GM18873 (cell line): ENCODE data around the gene TRPM2.

Experiments
- ATAC-seq: cut with Tn5 transposase; IDR thresholded peaks from one replicate; pipeline ENCODE4 v1.9.1; 2021; ENCODE audit warnings: mild to moderate bottlenecking, moderate library complexity, moderate number of reproducible peaks; ENCODE audit not compliant: unreplicated experiment, low FRiP score

The TRPM2 gene

DNA sequence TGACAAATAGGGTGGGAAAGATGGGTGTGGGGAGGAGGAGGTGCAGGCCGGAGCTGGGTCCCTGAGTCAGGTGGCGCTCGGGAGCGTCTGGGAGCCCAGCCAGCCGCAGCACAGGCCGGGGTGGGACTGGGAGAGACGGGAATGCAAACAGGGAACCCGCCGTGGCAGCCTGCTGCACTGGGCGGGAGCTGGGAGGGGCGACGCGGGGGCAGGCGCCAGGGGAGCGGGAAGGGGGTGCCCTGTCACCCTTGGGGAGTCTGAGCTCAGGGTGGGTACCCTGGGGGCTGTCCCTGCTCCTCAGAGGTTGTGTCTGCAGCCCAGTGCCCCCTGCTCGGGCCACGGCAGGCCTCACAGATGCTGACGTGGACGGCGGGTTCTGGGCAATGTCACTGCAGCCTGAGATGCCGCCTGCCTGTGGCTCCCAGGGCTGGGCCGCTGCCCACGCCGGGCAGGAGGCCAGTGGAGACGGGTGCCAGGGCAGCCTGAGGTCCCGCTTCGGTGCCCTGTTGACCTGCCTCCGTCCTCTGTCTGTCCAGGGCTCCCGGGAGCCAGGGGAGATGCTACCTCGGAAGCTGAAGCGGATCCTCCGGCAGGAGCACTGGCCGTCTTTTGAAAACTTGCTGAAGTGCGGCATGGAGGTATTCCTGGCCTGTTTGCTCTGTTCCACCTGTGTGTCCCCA is 85.2 kb downstream of the TRPM2 start:
- no peak for ATAC-seq

DNA sequence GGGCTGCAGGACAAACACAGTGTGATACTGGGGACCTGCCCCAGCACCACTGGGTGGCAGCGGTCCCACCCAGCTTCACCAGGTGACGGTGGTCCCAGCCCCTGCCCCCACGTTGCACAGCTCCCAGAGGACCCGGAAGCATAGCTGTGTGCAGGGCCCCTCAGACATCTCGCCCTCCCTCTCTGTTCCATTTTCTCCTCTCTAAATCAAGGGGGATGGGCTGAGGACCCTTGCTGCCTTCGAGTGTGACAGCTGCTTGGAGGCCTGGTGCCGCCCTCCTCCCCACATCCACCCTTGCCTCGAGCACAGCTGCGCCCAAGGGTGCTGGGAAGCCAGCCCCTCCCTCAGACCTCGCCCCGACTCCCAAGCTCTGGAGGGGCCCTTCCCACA is 85.8 kb downstream of the TRPM2 start:
- no peak for ATAC-seq

DNA sequence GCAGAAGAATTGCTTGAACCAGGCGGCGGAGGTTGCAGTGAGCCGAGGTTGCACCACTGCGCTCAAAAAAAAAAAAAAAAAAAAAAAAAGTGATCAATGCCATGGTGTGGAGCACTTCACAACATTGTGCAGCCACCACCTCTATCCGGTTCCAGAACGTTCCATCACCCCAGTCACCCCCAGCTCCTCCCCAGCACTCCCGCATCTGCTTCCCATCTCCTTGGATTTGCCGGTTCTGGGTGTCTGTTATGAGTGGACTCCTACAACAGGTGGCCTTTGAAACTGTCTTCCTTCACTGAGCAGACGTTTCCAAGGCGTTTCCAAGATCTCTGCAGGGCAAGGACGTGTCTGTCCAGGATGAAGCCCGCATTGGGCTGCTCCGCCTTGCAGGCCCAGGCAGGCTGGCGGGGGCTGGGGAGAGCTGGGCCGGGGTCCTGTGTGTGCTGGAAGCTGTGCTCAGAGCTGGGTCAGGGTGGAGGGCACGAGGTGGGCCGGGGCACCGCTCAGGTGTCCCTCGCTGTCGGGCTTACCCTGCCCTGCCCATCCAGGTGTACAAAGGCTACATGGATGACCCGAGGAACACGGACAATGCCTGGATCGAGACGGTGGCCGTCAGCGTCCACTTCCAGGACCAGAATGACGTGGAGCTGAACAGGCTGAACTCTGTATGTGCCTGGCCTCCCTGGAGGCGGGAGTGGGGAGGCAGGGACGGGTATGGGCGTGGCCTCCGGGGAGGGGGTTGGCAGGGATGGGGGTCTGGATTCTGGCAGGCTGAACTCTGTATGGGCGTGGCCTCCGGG is 87.0 kb downstream of the TRPM2 start:
- no peak for ATAC-seq

DNA sequence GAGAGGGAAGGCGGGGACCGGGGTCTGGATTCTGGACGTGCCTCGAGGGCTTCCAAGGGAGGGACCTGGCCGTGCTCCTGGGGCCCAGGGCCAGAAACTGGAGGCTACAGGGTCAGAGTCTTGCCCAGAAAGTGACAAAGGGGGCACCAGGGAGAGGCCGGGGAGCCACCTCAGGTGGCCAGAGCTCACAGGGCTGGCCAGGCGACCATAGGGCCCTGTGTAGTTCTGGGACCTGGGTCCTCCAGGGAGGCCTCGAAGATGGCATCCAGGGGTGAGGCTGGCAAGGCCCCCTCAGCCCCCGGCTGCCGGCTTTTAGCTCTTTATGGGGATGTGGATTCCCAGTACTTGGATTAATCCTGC is 87.6 kb downstream of the TRPM2 start:
- ATAC-seq = no peak

DNA sequence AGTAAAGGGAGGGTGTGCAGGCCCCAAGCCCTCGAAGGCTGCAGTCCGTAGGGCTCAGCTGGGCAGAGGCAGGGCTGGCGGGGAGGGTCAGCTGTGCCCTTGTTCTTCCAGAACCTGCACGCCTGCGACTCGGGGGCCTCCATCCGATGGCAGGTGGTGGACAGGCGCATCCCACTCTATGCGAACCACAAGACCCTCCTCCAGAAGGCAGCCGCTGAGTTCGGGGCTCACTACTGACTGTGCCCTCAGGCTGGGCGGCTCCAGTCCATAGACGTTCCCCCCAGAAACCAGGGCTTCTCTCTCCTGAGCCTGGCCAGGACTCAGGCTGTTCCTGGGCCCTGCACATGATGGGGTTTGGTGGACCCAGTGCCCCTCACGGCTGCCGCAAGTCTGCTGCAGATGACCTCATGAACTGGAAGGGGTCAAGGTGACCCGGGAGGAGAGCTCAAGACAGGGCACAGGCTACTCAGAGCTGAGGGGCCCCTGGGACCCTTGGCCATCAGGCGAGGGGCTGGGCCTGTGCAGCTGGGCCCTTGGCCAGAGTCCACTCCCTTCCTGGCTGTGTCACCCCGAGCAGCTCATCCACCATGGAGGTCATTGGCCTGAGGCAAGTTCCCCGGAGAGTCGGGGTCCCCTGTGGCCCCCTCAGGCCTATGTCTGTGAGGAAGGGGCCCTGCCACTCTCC is 88.3 kb downstream of the TRPM2 start:
- ATAC-seq = no peak

DNA sequence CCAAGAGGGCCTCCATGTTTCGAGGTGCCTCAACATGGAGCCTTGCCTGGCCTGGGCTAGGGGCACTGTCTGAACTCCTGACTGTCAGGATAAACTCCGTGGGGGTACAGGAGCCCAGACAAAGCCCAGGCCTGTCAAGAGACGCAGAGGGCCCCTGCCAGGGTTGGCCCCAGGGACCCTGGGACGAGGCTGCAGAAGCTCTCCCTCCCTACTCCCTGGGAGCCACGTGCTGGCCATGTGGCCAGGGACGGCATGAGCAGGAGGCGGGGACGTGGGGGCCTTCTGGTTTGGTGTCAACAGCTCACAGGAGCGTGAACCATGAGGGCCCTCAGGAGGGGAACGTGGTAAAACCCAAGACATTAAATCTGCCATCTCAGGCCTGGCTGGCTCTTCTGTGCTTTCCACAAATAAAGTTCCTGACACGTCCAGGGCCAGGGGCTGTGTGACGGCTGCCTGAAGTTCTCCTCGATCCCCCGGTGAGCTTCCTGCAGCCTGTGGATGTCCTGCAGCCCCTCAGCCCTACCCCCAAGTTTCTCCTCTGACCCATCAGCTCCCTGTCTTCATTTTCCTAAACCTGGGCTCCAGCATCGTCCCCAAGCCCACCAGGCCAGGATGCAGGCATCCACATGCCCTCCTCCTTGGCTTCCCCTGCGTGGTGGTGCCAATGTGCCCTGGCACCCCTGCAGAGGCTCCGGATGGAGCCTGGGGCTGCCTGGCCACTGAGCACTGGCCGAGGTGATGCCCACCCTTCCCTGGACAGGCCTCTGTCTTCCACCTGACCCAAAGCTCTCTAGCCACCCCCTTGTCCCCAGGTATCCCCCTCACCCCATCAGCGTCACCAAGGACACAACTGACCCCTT is 89.1 kb downstream of the TRPM2 start:
- no peak for ATAC-seq

DNA sequence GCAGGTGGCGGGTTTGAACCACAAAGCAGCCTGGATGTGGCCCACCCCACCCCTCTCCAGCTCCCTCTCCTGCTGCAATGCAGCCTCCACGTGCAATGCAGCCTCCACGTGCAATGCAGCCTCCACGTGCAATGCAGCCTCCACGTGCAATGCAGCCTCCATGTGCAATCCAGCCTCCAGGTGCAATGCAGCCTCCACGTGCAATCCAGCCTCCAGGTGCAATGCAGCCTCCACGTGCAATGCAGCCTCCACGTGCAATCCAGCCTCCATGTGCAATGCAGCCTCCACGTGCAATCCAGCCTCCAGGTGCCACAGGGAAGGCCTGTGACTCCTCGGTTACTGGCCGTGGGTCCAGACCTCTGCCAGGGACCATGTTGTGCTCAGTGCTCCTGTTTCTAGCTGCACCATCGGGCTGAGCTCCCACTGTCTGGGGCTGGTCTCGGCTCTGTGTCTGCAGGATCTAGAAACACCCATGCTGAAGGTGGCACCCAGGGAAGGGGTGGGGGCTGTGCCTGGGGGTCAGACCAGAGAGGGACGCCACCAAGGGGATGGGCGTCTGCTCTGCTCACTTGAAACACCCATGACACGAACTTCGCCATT is 90.0 kb downstream of the TRPM2 start:
- ATAC-seq = no peak

DNA sequence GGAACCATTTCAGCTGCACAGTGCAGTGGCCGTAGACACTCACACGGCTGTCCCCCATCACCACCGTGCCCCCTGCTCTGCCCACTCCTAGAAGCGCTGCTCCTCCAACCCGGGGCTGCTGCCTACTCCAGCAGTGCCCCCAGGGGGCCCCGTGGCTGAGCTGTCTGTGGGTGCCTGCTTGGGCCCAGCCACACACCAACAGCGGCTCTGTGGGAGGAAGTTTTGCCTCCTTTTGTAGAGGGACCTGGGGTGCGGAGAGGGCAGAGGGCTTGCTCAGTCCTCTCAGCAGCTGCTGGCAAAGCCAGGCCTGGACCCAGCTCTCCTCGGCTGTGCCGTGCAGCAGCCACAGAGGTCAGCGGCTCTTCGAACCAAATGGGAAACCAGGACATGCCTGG is 90.5 kb downstream of the TRPM2 start:
- no peak for ATAC-seq

DNA sequence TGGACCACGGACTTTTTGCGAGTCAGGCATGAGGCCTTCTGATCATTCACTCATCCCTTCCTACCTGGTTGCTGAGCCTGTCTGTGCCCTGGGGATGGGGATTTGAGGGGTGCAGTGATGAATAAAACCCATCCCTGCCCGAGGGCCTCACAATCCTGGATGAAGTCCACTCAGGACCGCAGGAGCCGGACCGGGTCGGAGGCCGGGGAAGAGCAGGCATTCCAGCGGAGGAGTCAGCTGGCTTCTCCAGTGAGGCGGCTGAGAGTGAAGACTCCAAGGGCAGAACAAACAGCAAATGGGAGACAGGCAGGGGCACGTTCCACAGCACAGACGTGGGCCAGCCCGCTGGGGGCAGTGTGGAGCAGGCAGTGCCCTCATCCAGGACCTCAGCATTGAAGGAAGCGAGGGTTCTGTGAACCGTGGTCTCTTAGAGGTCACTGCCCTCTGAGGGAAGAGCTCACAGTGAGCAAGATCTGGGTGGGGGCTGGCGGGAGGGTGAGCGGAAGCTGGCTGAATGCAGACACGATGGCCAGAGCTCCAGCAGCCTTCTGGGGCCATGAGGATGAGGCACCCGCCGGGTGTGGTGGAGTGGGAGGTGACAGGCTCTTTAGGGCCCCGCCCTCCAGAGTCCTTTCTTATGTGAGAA is 91.0 kb downstream of the TRPM2 start:
- no peak for ATAC-seq

DNA sequence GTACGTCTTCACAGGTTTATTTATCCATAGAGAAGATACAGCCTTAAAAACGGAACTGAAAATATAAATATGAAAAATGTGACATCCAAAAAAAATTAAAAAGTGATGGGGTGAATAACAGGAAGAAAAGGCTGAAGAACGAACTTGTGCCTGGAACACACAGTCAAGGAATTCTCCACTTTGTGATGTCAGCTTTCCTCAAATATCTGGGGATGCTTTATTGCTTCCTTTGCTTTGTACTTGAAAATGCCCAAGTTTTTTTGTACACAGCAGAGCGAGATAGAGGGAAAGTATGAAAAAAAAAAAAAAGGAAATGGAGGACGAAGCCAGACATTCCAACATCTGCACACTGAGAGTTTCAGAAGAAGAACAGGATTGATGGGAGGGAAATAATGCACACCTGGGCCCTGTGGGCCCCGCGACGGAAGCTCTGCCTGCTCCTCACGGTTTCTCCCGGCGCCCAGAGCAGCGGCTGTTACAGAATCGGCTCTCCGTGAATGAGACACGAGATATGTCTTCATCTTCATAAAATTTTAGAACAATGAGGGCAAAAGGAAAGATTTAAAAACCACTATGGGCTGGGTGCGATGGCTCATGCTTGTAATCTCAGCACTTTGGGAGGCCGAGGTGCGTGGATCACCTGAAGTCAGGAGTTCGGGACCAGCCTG is 91.9 kb downstream of the TRPM2 start:
- no peak for ATAC-seq

DNA sequence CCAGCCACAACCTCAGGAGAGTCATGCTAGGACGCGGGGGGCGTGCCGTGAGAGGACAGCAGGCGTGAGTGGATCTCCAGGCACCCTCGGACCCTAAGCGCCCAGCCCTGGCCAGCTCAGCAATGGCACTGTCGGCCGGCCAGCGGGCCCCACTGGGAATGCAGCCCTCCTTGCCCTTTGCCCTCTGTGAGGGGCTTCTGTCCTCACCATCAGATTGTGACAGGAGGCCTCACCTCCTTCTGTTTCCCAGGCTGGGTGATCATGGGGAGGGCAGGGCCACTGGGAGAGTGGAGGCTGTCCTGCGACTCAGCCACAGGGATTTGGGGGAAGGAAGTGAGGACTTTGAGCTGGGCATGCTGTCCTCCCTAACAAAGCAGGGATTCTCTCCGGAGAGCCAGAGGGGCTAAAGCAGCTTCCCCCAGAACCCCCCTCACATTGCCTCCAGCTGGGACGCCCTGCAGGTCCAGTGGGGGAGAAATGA is 95.3 kb downstream of the TRPM2 start:
- no peak for ATAC-seq

DNA sequence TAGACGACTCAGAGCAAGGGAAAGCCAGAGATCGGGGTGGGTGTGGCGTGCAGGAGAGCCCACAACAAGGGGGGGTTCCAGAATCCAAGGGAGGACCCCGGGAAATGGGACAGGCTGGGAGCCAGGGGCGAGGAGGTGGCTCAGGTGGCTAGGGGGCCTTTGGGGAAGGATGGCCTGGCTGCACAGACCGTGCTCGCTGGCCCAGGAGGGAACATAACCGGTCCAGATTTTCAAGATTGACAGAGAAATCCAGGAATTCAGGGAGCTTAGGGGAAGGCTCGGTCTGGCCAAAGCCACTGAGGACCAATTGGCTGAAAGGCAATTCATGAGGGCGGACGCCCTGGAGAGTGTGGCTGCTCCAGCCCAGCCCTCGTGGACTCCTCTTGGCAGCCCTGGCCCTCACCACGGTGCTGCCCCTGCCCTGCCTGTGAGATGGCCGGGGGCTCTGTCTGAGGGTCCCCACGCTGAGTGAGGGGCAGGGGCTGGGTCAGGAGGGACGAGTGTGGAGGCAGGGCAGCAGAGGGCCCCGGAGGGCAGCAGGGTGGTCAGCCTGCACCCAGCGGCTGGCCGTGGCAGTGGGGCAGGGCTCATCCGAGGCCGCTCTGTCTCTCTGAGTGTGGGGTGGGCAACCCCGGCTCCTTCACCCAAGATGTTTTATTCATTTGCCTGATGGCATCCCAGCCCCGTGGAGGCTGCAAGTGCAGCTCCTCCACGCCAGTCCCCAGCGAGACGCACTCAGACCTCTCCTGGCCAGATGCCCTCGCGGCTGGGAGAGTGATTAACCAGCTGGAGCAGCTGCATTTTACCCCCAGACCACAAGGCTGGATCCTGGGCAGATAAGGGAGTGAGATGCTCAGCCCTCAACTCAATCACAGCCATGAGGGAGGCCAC is 96.3 kb downstream of the TRPM2 start:
- ATAC-seq = no peak

DNA sequence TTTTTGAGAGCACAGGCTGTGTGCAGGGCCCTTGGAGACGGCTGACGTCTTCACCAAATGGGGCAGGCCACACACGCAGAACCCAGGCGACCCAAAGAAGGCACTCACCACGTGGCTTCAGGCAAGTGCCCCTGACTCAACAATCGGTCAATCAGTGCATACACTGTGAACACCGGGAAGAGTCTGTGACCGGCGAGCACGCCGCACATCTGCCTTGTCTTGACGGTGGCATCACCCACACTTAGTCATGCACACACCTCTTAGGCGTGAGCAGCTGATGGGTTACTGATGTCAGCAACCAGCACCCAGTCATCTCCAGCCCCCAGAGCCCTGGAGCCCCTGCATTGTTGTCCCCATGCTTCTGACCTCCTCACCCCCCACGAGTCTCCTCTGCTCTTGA is 97.0 kb downstream of the TRPM2 start:
- no peak for ATAC-seq

DNA sequence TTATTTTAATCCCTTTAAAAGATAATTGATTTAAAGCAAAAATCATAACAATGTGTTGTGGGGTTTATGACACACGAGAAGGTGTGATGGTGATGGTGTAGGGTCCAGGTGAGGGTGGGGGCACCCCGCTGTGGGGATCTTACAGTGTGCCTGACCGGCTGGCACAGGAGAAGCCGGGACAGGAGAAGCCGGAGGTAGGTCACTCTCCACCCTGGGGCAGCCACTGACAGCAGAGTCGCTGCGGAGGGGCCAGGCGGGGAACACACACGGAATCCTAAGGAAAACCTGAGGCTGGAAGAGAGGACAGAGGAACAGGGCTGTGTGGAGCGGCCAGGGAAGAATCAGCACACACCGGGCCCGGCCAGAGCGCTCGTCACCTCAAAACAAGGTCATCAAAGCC is 97.6 kb downstream of the TRPM2 start:
- ATAC-seq = no peak

DNA sequence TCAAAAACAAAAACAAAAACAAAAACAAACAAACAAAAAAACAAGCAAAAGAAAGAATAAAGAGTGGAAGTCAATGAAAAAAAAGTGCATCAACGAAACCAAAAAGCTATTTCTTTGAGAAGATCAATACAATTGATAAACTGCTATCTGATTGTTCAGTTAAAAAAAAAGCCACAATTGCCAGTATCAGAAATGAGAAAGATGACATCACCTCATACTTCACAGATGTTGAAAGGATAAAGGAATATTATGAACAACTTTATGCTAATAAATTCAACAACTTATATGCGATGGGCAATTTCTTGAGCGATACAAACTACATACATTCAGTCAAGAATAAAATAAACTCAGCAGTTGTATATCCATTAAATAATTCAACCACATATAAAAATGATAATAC is 99.7 kb downstream of the TRPM2 start:
- ATAC-seq = no peak

DNA sequence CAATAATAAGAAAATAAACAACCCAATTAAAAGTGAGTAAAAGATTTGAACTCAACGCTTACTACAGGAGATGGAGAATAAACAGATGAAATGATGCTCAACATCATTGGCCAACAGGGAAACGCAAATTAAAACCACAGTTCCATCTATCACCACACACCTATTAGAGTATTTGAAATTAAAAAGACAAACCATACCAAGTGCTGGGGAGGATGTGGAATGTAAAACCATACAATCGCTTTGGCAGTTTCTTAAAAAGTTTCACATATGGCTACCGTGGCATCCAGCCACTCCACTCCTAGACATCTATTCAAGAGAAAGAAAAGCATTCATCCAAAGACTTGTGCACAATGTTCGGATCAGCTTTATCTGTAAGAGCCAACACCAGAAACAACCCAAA is 100.6 kb downstream of the TRPM2 start:
- no peak for ATAC-seq

DNA sequence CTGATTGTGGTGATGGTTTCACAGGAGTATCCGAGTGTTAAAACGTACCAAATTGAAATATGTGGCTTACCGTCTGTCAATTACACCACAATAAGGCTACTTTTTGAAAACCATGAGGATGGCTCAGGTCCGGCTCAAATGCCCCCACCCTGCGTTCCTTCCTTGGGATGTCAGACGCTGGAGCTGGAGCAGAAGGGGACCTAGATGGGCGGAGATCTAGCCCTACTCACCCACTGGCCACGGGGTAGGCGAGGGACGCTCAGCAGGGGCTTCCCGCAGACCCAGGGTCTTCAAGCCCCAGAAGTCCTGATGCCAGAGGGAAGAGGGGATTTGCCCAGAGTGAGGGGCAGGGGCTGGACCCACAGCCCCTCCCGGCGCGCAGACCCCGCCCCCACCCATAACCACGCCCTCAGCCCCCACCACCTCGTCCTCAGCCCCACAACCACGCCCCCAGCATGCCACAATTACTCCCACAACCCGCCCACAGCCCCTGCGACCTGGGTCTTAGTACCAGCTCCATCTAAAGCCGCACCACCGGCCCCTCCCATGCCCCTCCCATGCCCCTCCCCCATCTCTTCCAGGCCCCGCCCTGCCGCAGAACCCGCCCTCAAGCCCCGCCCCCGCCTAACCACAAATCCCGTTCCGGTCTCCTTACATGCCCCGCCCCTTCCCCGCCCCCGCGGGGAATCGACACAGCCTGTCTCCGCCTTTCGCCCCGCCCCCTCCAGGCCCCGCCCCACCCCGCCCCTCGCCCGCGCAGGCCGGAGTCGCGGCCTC is 101.5 kb downstream of the TRPM2 start, which contains the start of gene LRRC3:
Gene LRRC3, plus strand, starts transcription at position 764 of the 777 bp plus-strand sequence. CDS start 1,135 bp downstream, outside the sequence.
- no peak for ATAC-seq
